Effector CD8-positive, alpha-beta T cell (primary cell): ENCODE results near the gene PSMD14.
"Not testable (repeated sequence)": the region's sequence is repeated elsewhere in the genome, so short reads cannot be mapped to it uniquely, and the experiment has no call there.

Experiments used
- DNase-seq: peaks from one replicate; lab custom pipeline; 2025; lab: John Stamatoyannopoulos, UW
- total RNA-seq, 4 experiments: gene quantifications; one replicate each; lab custom pipeline; 2026; lab: John Stamatoyannopoulos, UW

Gene PSMD14
- total RNA-seq = 41.1 to 134 (median 55.9) reads per million in 4 experiments

- DNase-seq = peak; percentile 77
Observed at GRCh38 chr2:161308178-161308955, at the start of gene PSMD14. PSMD14 (plus strand) TSS chr2:161308425; CDS start chr2:161318826, 10,401 bp downstream.

- no peak for DNase-seq
Observed at GRCh38 chr2:161265874-161266273, 42.4 kb upstream of the PSMD14 start.

- no peak for DNase-seq
Observed at GRCh38 chr2:161269111-161269510, 39.1 kb upstream of the PSMD14 start.

GRCh38 chr2:161273038-161273760 lies 35.0 kb upstream of the PSMD14 start:
- no peak for DNase-seq

GRCh38 chr2:161278564-161279229 lies 29.5 kb upstream of the PSMD14 start:
- not testable (repeated sequence) for DNase-seq

GRCh38 chr2:161279230-161279815 lies 28.9 kb upstream of the PSMD14 start:
- DNase-seq = not testable (repeated sequence)

- DNase-seq = not testable (repeated sequence)
Observed at GRCh38 chr2:161280906-161281323, 27.3 kb upstream of the PSMD14 start.

- DNase-seq = not testable (repeated sequence)
Observed at GRCh38 chr2:161281615-161282310, 26.5 kb upstream of the PSMD14 start.

- DNase-seq = not testable (repeated sequence)
Observed at GRCh38 chr2:161282311-161282644, 25.9 kb upstream of the PSMD14 start.

- no peak for DNase-seq
Observed at GRCh38 chr2:161283926-161284325, 24.3 kb upstream of the PSMD14 start.

GRCh38 chr2:161303535-161304050 lies 4.6 kb upstream of the PSMD14 start:
- no peak for DNase-seq

- no peak for DNase-seq
Observed at GRCh38 chr2:161306919-161307318, 1.3 kb upstream of the PSMD14 start.

- no peak for DNase-seq
Observed at GRCh38 chr2:161307676-161308075, 549 bp upstream of the PSMD14 start.

- DNase-seq = no peak
Observed at GRCh38 chr2:161312996-161313395, 4.8 kb downstream of the PSMD14 start.

- no peak for DNase-seq
Observed at GRCh38 chr2:161315380-161315779, 7.2 kb downstream of the PSMD14 start.

GRCh38 chr2:161316701-161317100 lies 8.5 kb downstream of the PSMD14 start:
- DNase-seq = no peak

GRCh38 chr2:161321944-161322648 lies 13.9 kb downstream of the PSMD14 start:
- no peak for DNase-seq

- no peak for DNase-seq
Observed at GRCh38 chr2:161324876-161325275, 16.7 kb downstream of the PSMD14 start.

- DNase-seq = no peak
Observed at GRCh38 chr2:161327582-161327981, 19.4 kb downstream of the PSMD14 start.

GRCh38 chr2:161332371-161332967 lies 24.2 kb downstream of the PSMD14 start:
- DNase-seq = no peak
